PFSK-1 (cell line): ENCODE measurements around the gene YTHDF2.

ENCODE experiments used
- POLR2AphosphoS5 ChIP-seq: IDR thresholded peaks from 2 replicates; pipeline ENCODE4 v1.6.1; 2012; ENCODE audit warnings: low read depth, mild to moderate bottlenecking, control low read depth, low read length, moderate library complexity
- SIN3A ChIP-seq: IDR thresholded peaks from 2 replicates; pipeline ENCODE4 v1.6.1; 2012; ENCODE audit warnings: mild to moderate bottlenecking, low read length, moderate library complexity, borderline replicate concordance; ENCODE audit not compliant: insufficient read depth
- TF ChIP-seq, protein P1 (sequence below), 2 experiments: IDR thresholded peaks; 2 replicates each; pipeline versions ENCODE4 v1.6.1 to v1.8.0; 2011 to 2012; ENCODE audit warnings: low read depth in 2 of 2, low read length in 2 of 2, control low read depth in 1 of 2, inconsistent platforms in 1 of 2, mild to moderate bottlenecking in 1 of 2, moderate library complexity in 1 of 2; ENCODE audit not compliant: insufficient read depth in 1 of 2

DNA sequence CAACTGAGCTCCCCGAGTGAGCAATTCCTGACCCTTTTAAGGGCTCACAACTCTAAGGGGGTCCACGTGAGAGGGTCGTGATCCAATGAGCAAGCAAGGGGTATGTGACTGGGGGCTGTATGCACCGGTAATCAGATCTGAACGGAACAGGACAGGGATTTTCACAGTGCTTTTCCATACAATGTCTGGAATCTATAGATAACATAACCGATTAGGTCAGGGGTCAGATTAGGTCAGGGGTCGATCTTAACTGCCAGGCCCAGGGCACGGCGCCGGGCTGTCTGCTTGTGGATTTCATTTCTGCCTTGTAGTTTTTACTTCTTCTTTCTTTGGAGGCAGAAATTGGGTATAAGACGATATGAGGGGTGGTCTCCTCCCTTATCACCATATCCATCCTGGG lies 44.6 kb downstream of the YTHDF2 start:
- no peak for TF ChIP-seq POLR2AphosphoS5
- TF ChIP-seq, protein P1, sequence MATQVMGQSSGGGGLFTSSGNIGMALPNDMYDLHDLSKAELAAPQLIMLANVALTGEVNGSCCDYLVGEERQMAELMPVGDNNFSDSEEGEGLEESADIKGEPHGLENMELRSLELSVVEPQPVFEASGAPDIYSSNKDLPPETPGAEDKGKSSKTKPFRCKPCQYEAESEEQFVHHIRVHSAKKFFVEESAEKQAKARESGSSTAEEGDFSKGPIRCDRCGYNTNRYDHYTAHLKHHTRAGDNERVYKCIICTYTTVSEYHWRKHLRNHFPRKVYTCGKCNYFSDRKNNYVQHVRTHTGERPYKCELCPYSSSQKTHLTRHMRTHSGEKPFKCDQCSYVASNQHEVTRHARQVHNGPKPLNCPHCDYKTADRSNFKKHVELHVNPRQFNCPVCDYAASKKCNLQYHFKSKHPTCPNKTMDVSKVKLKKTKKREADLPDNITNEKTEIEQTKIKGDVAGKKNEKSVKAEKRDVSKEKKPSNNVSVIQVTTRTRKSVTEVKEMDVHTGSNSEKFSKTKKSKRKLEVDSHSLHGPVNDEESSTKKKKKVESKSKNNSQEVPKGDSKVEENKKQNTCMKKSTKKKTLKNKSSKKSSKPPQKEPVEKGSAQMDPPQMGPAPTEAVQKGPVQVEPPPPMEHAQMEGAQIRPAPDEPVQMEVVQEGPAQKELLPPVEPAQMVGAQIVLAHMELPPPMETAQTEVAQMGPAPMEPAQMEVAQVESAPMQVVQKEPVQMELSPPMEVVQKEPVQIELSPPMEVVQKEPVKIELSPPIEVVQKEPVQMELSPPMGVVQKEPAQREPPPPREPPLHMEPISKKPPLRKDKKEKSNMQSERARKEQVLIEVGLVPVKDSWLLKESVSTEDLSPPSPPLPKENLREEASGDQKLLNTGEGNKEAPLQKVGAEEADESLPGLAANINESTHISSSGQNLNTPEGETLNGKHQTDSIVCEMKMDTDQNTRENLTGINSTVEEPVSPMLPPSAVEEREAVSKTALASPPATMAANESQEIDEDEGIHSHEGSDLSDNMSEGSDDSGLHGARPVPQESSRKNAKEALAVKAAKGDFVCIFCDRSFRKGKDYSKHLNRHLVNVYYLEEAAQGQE (IDR thresholded peaks at IDR 0.05; ENCODE audit: insufficient read depth in 1 of 2, low read depth in 2 of 2, low read length in 2 of 2): no peak
- no peak for TF ChIP-seq SIN3A
